B cell (primary cell): Measurements from ENCODE around the gene CNST.

Source experiments
- EZH2 ChIP-seq: IDR thresholded peaks from 2 replicates; pipeline ENCODE4 v1.6.1; 2012; ENCODE audit warnings: borderline replicate concordance, low read depth, mild to moderate bottlenecking, moderate library complexity, low read length; ENCODE audit not compliant: insufficient read depth, poor library complexity, severe bottlenecking
- TF ChIP-seq, protein P1 (sequence below): fragments of 200-600 bp; IDR thresholded peaks from one replicate; pipeline ENCODE4 v1.8.0; 2022; ENCODE audit warnings: antibody characterized with exemption, mild to moderate bottlenecking

DNA sequence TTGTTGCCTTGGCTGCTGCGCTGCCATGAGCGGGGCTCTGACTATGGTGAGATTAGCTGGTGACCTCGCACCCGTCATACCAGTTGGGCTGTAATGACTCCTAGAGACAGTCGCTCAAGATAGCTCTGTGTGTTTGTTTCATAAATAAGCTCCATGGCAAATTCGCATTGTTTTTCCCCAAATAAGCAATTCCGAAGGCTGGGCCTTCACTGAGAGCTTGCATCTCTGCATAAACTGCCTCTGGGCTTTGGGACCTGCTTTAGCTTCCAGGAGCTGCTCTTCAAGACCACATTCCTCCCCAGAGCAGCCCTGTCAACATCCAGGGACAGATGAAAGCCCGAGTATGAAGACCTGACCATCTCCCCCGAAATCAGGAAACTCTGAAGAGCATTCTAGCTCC, 117.3 kb downstream of the CNST start:
- TF ChIP-seq, protein P1, sequence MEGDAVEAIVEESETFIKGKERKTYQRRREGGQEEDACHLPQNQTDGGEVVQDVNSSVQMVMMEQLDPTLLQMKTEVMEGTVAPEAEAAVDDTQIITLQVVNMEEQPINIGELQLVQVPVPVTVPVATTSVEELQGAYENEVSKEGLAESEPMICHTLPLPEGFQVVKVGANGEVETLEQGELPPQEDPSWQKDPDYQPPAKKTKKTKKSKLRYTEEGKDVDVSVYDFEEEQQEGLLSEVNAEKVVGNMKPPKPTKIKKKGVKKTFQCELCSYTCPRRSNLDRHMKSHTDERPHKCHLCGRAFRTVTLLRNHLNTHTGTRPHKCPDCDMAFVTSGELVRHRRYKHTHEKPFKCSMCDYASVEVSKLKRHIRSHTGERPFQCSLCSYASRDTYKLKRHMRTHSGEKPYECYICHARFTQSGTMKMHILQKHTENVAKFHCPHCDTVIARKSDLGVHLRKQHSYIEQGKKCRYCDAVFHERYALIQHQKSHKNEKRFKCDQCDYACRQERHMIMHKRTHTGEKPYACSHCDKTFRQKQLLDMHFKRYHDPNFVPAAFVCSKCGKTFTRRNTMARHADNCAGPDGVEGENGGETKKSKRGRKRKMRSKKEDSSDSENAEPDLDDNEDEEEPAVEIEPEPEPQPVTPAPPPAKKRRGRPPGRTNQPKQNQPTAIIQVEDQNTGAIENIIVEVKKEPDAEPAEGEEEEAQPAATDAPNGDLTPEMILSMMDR = no peak
- TF ChIP-seq EZH2 = no peak
